HEK293 (cell line): ENCODE results near the gene AADACL3.

Experiments
- TCF7L2 ChIP-seq: IDR thresholded peaks from 2 replicates; pipeline ENCODE4 v1.6.1; 2011; ENCODE audit warnings: low read depth, mild to moderate bottlenecking, inconsistent platforms, low read length, moderate library complexity, borderline replicate concordance
- ZBTB1 ChIP-seq: fragments of 450-650 bp; formaldehyde crosslinking; IDR thresholded peaks from 2 replicates; pipeline ENCODE4 v1.5.1; 2016; ENCODE audit warnings: missing biosample characterization, missing genetic modification characterization
- ZNF324 ChIP-seq: fragments of 450-650 bp; formaldehyde crosslinking; IDR thresholded peaks from 2 replicates; pipeline ENCODE4 v1.5.1; 2016; ENCODE audit warnings: missing biosample characterization, missing genetic modification characterization
- ZNF473 ChIP-seq: fragments of 450-650 bp; formaldehyde crosslinking; IDR thresholded peaks from 2 replicates; pipeline ENCODE4 v1.5.1; 2017; ENCODE audit warnings: missing biosample characterization, missing genetic modification characterization
- TF ChIP-seq, protein P1 (sequence below): fragments of 450-650 bp; formaldehyde crosslinking; IDR thresholded peaks from 2 replicates; pipeline ENCODE4 v1.5.1; 2016; ENCODE audit warnings: missing biosample characterization, missing genetic modification characterization

- TF ChIP-seq ZBTB1 (tag by site-specific recombination), result no peak
- TF ChIP-seq ZNF324, result no peak
- TF ChIP-seq TCF7L2, result no peak
- TF ChIP-seq ZNF473, result no peak
- TF ChIP-seq, protein P1, sequence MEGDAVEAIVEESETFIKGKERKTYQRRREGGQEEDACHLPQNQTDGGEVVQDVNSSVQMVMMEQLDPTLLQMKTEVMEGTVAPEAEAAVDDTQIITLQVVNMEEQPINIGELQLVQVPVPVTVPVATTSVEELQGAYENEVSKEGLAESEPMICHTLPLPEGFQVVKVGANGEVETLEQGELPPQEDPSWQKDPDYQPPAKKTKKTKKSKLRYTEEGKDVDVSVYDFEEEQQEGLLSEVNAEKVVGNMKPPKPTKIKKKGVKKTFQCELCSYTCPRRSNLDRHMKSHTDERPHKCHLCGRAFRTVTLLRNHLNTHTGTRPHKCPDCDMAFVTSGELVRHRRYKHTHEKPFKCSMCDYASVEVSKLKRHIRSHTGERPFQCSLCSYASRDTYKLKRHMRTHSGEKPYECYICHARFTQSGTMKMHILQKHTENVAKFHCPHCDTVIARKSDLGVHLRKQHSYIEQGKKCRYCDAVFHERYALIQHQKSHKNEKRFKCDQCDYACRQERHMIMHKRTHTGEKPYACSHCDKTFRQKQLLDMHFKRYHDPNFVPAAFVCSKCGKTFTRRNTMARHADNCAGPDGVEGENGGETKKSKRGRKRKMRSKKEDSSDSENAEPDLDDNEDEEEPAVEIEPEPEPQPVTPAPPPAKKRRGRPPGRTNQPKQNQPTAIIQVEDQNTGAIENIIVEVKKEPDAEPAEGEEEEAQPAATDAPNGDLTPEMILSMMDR, result no peak
These were observed 30.0 kb downstream of the AADACL3 start, which contains the start of gene CFAP107 for GRCh38 chr1:12745992-12746323.
